GM21367 (cell line): ENCODE results near the gene MAPRE2.
"Not testable (repeated sequence)": the region's sequence is repeated elsewhere in the genome, so short reads cannot be mapped to it uniquely, and the experiment has no call there.

Experiments used
- ATAC-seq: cut with Tn5 transposase; IDR thresholded peaks from one replicate; pipeline ENCODE4 v1.9.1; 2021; ENCODE audit not compliant: unreplicated experiment

Gene MAPRE2

GRCh38 chr18:35143622-35144596 lies 102.7 kb downstream of the MAPRE2 start:
- ATAC-seq = no peak

- no peak for ATAC-seq
Measured at GRCh38 chr18:35144698-35145097, 103.5 kb downstream of the MAPRE2 start.

- not testable (repeated sequence) for ATAC-seq
Measured at GRCh38 chr18:35150195-35150594, 109.0 kb downstream of the MAPRE2 start.

- ATAC-seq = no peak
Measured at GRCh38 chr18:35153609-35154272, 112.5 kb downstream of the MAPRE2 start.

- ATAC-seq = no peak
Measured at GRCh38 chr18:35155398-35156117, 114.3 kb downstream of the MAPRE2 start.

GRCh38 chr18:35157181-35157580 lies 116.0 kb downstream of the MAPRE2 start:
- no peak for ATAC-seq

- no peak for ATAC-seq
Measured at GRCh38 chr18:35158728-35159450, 117.7 kb downstream of the MAPRE2 start.

GRCh38 chr18:35159782-35160181 lies 118.6 kb downstream of the MAPRE2 start:
- no peak for ATAC-seq

- ATAC-seq = no peak
Measured at GRCh38 chr18:35161485-35161884, 120.3 kb downstream of the MAPRE2 start.

GRCh38 chr18:35161934-35162333 lies 120.7 kb downstream of the MAPRE2 start:
- no peak for ATAC-seq

- no peak for ATAC-seq
Measured at GRCh38 chr18:35163014-35163539, 121.9 kb downstream of the MAPRE2 start.

- no peak for ATAC-seq
Measured at GRCh38 chr18:35163721-35164120, 122.5 kb downstream of the MAPRE2 start.

- no peak for ATAC-seq
Measured at GRCh38 chr18:35164133-35164532, 122.9 kb downstream of the MAPRE2 start.

GRCh38 chr18:35167332-35167731 lies 126.1 kb downstream of the MAPRE2 start:
- no peak for ATAC-seq

- no peak for ATAC-seq
Measured at GRCh38 chr18:35167857-35168256, 126.6 kb downstream of the MAPRE2 start.

- ATAC-seq = not testable (repeated sequence)
Measured at GRCh38 chr18:35170323-35170722, 129.1 kb downstream of the MAPRE2 start.

GRCh38 chr18:35171315-35171987 lies 130.2 kb downstream of the MAPRE2 start:
- ATAC-seq = no peak

- no peak for ATAC-seq
Measured at GRCh38 chr18:35172009-35172408, 130.8 kb downstream of the MAPRE2 start.

- ATAC-seq = no peak
Measured at GRCh38 chr18:35172451-35173035, 131.3 kb downstream of the MAPRE2 start.
